Endothelial cell of umbilical vein (primary cell): ENCODE measurements around the gene SOHLH1. TPM values are rescaled to one million over a fixed set of nuclear protein-coding genes. Genes with fewer than 3 reads are reported as not detected.
"Not testable (repeated sequence)": the region's sequence is repeated elsewhere in the genome, so short reads cannot be mapped to it uniquely, and the experiment has no call there.

Experiments
- BruUV-seq: library from RNA; stranded (reverse); fragments of 400-500 nt; replicated peaks from 2 replicates; lab custom pipeline; 2021; lab: Mats Ljungman, UMichigan
- CTCF ChIA-PET: fragments of 300-600, 350-600 bp; sonication (Branson Sonifier 250); formaldehyde crosslinking; loops from one replicate; lab custom pipeline; 2021; ENCODE audit warnings: antibody characterized with exemption, inconsistent platforms; lab: Charles Lee
- POLR2A ChIA-PET: fragments of 300-600, 350-600 bp; sonication (Branson Sonifier 250); formaldehyde crosslinking; loops from one replicate; lab custom pipeline; 2021; ENCODE audit warnings: antibody characterized with exemption, inconsistent platforms; lab: Charles Lee
- DNase-seq: peaks from one replicate; pipeline ENCODE4 v3.0.0-alpha.2; 2011; ENCODE audit warnings: low read depth, low spot score
- FAIRE-seq: peaks from 2 replicates; lab custom pipeline; 2011; peaks lifted over from hg19 to GRCh38; lab: Jason Lieb, UNC
- H2AFZ ChIP-seq: 2 replicates; pipeline ENCODE4 v1.6.0; 2012; ENCODE audit warnings: low read depth, low read length, control low read depth, inconsistent platforms
- H3K27ac ChIP-seq: 2 replicates; pipeline ENCODE4 v1.5.1; 2011; ENCODE audit warnings: low read depth, mild to moderate bottlenecking, control low read depth, low read length, moderate library complexity; ENCODE audit not compliant: insufficient read depth
- H3K27me3 ChIP-seq, 2 experiments: 2 replicates each; pipeline versions ENCODE4 v1.6.0 to v1.6.1; 2011; ENCODE audit warnings: low read length in 2 of 2, mixed read lengths in 1 of 2; ENCODE audit not compliant: control insufficient read depth in 2 of 2, insufficient read depth in 2 of 2
- H3K36me3 ChIP-seq, 2 experiments: 2 replicates in 1 of 2; 3 replicates in 1 of 2; pipeline ENCODE4 v1.5.1; 2011; ENCODE audit warnings: low read length in 2 of 2, mild to moderate bottlenecking in 1 of 2, moderate library complexity in 1 of 2; ENCODE audit not compliant: control insufficient read depth in 2 of 2, insufficient read depth in 2 of 2; ENCODE audit errors: extremely low read depth in 1 of 2
- H3K4me1 ChIP-seq: 3 replicates; pipeline ENCODE4 v1.5.1; 2011; ENCODE audit warnings: mild to moderate bottlenecking, low read length; ENCODE audit not compliant: control insufficient read depth, insufficient read depth; ENCODE audit errors: extremely low read depth
- H3K4me2 ChIP-seq: 2 replicates; pipeline ENCODE4 v1.6.1; 2011; ENCODE audit warnings: low read length, control low read depth, mixed read lengths; ENCODE audit not compliant: insufficient read depth
- H3K4me3 ChIP-seq, 3 experiments: fragments of 200-600 bp in 1 of 3; sonication (generic), shearing (Covaris generic) in 1 of 3; replicated peaks in 1 of 3; 2 replicates each; pipeline ENCODE4 v1.5.1; 2011 to 2016; ENCODE audit warnings: control low read depth in 3 of 3, low read length in 3 of 3, mild to moderate bottlenecking in 2 of 3, inconsistent platforms in 1 of 3, low read depth in 1 of 3, moderate library complexity in 1 of 3; ENCODE audit not compliant: insufficient read depth in 1 of 3
- H3K79me2 ChIP-seq: 2 replicates; pipeline ENCODE4 v1.6.0; 2012; ENCODE audit warnings: low read length, inconsistent platforms; ENCODE audit not compliant: control insufficient read depth, insufficient read depth
- H3K9ac ChIP-seq: replicated peaks from 2 replicates; pipeline ENCODE3; 2011; ENCODE audit warnings: low read length, control low read depth; ENCODE audit not compliant: insufficient read depth; ENCODE audit errors: extremely low read depth
- H3K9me1 ChIP-seq: replicated peaks from 3 replicates; pipeline ENCODE4 v1.6.0; 2011; ENCODE audit warnings: mild to moderate bottlenecking, low read length; ENCODE audit not compliant: control insufficient read depth, insufficient read depth; ENCODE audit errors: extremely low read depth
- H3K9me3 ChIP-seq: replicated peaks from 2 replicates; pipeline ENCODE4 v1.5.1; 2012; ENCODE audit warnings: low read length, inconsistent platforms; ENCODE audit not compliant: control insufficient read depth, insufficient read depth
- H4K20me1 ChIP-seq: replicated peaks from 2 replicates; pipeline ENCODE3; 2011; ENCODE audit warnings: mild to moderate bottlenecking, low read length; ENCODE audit not compliant: control insufficient read depth, insufficient read depth; ENCODE audit errors: extremely low read depth
- EZH2 ChIP-seq: IDR thresholded peaks from 2 replicates; pipeline ENCODE4 v1.6.1; 2012; ENCODE audit warnings: borderline replicate concordance, low read depth, mild to moderate bottlenecking, moderate library complexity, low read length, inconsistent platforms; ENCODE audit not compliant: severe bottlenecking
- FOS ChIP-seq: IDR thresholded peaks from 2 replicates; pipeline ENCODE4 v1.6.1; 2011; ENCODE audit warnings: mild to moderate bottlenecking, low read length, moderate library complexity, borderline replicate concordance; ENCODE audit not compliant: insufficient read depth
- MYC ChIP-seq: IDR thresholded peaks from one replicate; pipeline ENCODE4 v1.6.1; 2011; ENCODE audit warnings: mild to moderate bottlenecking, low read depth, low read length
- dilution Hi-C: fragments of 300-500 bp; cut with MboI; formaldehyde crosslinking; loops from one replicate; pipeline ENCODE4 v1.15.0; 2019; ENCODE audit warnings: low sequenced_read_pairs; ENCODE audit not compliant: extremely low pct_ligation_motif_present
- intact Hi-C: fragments of 100-400 bp; cut with micrococcal nuclease; formaldehyde crosslinking; loops from one replicate; pipeline ENCODE4 v1.10.0; 2022
- polyA plus RNA-seq, 4 experiments: library from polyadenylated mRNA; depleted of rRNA in 3 of 4; stranded (reverse) in 3 of 4; unstranded in 1 of 4; fragments of >200 nt; gene quantifications; 2 replicates each; pipeline versions ENCODE4 v1.2.1 to v1.2.3, GENCODE V29; 2011 to 2012; ENCODE audit warnings: missing spikeins in 1 of 4
- total RNA-seq: library from RNA; stranded (reverse); gene quantifications from 2 replicates; pipeline ENCODE4 v1.2.3, GENCODE V29; 2021

Gene SOHLH1
- total and polyA plus RNA-seq, 2 donors (not counting 3 experiments of a cell fraction or from before 2014, with no cell fraction given), result not detected

DNA sequence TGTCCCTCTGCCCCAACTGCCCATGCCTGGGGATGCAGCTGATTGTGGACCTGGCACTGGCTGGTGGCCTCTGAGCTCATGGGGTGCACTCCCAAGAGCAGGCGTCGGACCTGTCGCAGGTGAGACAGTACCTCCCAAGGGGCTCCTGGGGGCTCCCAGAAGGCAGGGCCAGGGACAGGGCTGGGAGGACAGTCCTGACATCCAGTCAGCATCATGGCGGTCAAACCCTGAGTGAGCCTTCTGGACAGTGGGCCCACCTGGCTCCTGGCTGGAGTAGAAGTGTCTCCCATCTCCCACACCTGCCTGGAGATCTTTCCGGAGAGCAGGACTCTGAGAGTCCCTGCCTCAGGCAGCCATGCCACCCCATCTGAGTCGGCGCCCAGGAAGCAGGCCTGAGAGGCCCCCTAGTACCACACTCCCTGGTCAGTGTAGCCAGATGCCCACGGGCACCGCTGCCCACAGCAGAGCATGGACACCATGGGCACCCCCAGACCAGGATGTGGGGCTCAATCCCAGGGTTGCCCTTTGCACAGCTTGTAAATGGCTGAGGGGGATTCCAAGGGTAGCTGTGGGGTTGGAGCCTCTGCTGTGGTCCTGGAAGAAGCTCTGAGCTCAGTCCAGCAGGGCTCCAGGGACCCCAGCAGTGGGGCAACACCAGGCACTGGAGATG lies 29.5 kb downstream of the SOHLH1 start:
- TF ChIP-seq EZH2, result no peak
- TF ChIP-seq MYC, result no peak
- TF ChIP-seq FOS, result no peak
- Histone ChIP-seq H3K9me3 (no peaks in the 10 kb centered on the region), H3K4me1 (no peaks in the 10 kb centered on the region), H3K27ac (no peak overlapping the region), H3K79me2 (no peaks in the 10 kb centered on the region), H3K27me3 (no peaks in the 10 kb centered on the region), H3K4me3 (no peak overlapping the region), H3K36me3 (no peaks in the 10 kb centered on the region), H3K9ac (no peak overlapping the region), H3K4me2 (no peak overlapping the region), H2AFZ (no peak overlapping the region), H4K20me1 (no peaks in the 10 kb centered on the region), H3K9me1 (no peaks in the 10 kb centered on the region)
- POLR2A ChIA-PET, result no interaction called here
- BruUV-seq, result no TSS peak
- DNase-seq, result no peak
- CTCF ChIA-PET, result no interaction called here
- no peak for FAIRE-seq
- intact Hi-C loops, result no loop called here
- dilution Hi-C loops, result no loop called here

GRCh38 chr9:135669018-135669417 lies 30.3 kb downstream of the SOHLH1 start:
- H3K4me2 ChIP-seq, FAIRE-seq, H2AFZ ChIP-seq, H3K27me3 ChIP-seq, H3K9me1 ChIP-seq, H3K79me2 ChIP-seq, H3K4me3 ChIP-seq, H3K27ac ChIP-seq, H3K36me3 ChIP-seq, BruUV-seq, H3K9me3 ChIP-seq, H3K4me1 ChIP-seq, dilution Hi-C loops, DNase-seq, H4K20me1 ChIP-seq, POLR2A ChIA-PET, intact Hi-C loops, CTCF ChIA-PET, H3K9ac ChIP-seq: not testable (repeated sequence)
